Measurements from ENCODE around the gene EFEMP1.
A peak's percentile ranks its signal among the peaks of the same experiment; 100 is the strongest.

Gene EFEMP1

DNA sequence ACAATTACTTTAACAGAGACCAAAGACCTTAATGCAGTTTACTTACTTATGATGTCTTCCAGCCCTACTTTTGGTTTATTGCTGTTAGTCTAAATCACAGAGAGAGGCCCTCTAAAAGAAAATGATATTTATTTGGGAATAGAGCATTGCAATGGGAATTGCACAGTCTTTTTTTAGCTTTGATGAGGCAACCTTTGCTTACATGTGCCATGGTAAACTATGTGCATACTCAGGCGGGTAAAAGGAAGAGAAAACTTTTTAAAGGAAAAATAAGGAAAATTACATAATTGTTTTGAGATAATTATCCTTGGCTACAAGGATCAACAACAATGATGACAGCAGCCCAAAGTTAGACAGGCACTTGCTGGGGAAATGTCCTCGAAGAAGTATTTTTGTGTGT lies 78.6 kb downstream of the EFEMP1 start:
- TF ChIP-seq, protein P1, sequence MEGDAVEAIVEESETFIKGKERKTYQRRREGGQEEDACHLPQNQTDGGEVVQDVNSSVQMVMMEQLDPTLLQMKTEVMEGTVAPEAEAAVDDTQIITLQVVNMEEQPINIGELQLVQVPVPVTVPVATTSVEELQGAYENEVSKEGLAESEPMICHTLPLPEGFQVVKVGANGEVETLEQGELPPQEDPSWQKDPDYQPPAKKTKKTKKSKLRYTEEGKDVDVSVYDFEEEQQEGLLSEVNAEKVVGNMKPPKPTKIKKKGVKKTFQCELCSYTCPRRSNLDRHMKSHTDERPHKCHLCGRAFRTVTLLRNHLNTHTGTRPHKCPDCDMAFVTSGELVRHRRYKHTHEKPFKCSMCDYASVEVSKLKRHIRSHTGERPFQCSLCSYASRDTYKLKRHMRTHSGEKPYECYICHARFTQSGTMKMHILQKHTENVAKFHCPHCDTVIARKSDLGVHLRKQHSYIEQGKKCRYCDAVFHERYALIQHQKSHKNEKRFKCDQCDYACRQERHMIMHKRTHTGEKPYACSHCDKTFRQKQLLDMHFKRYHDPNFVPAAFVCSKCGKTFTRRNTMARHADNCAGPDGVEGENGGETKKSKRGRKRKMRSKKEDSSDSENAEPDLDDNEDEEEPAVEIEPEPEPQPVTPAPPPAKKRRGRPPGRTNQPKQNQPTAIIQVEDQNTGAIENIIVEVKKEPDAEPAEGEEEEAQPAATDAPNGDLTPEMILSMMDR (IDR thresholded peaks at IDR 0.05; ENCODE audit: low read depth, low read length) = no peak
- no peak overlapping the region for H3K4me3 ChIP-seq (ENCODE audit: low read depth, low read length)
- in situ Hi-C loops (cut with HindIII; ENCODE audit: low sequenced_read_pairs) = no loop called here
- DNase-seq (ENCODE audit: low read depth, low spot score) = no peak

GRCh38 chr2:55843994-55844345 lies 79.6 kb downstream of the EFEMP1 start:
- no peak for DNase-seq (ENCODE audit: low read depth, low spot score)
- TF ChIP-seq, protein P1 (IDR thresholded peaks at IDR 0.05; ENCODE audit: low read depth, low read length) = no peak
- in situ Hi-C loops (cut with HindIII; ENCODE audit: low sequenced_read_pairs) = no loop called here
- no peak overlapping the region for H3K4me3 ChIP-seq (ENCODE audit: low read depth, low read length)

GRCh38 chr2:55843096-55843993 lies 80.2 kb downstream of the EFEMP1 start:
- in situ Hi-C loops (cut with HindIII; ENCODE audit: low sequenced_read_pairs) = no loop called here
- TF ChIP-seq, protein P1 (IDR thresholded peaks at IDR 0.05; ENCODE audit: low read depth, low read length) = no peak
- peak; percentile 91 for DNase-seq (ENCODE audit: low read depth, low spot score)
- H3K4me3 ChIP-seq (ENCODE audit: low read depth, low read length) = no peak overlapping the region

GRCh38 chr2:55842046-55842445 lies 81.5 kb downstream of the EFEMP1 start:
- no peak for DNase-seq (ENCODE audit: low read depth, low spot score)
- no peak overlapping the region for H3K4me3 ChIP-seq (ENCODE audit: low read depth, low read length)
- in situ Hi-C loops (cut with HindIII; ENCODE audit: low sequenced_read_pairs) = no loop called here
- TF ChIP-seq, protein P1 (IDR thresholded peaks at IDR 0.05; ENCODE audit: low read depth, low read length) = no peak

DNA sequence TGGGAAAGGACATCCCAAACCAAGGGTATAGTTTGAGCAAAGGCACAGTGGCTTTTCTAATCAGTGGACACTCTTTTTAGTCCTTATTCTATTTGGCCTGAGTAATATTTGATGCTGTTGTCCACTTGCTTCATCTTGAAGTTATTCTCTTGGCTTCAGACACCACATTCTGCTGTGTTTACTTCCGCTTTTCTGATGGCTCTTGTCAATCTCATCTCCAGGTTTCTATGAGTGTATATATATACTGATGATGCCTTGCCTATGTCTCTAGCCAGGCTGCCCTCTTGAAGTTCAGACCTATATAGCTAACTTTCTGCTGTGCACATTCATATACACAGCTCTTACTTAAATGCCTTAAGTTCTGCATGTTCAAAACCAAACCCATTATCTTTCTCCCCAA lies 83.1 kb downstream of the EFEMP1 start:
- in situ Hi-C loops (cut with HindIII; ENCODE audit: low sequenced_read_pairs) = no loop called here
- no peak overlapping the region for H3K4me3 ChIP-seq (ENCODE audit: low read depth, low read length)
- no peak for DNase-seq (ENCODE audit: low read depth, low spot score)
- TF ChIP-seq, protein P1 (IDR thresholded peaks at IDR 0.05; ENCODE audit: low read depth, low read length) = no peak

DNA sequence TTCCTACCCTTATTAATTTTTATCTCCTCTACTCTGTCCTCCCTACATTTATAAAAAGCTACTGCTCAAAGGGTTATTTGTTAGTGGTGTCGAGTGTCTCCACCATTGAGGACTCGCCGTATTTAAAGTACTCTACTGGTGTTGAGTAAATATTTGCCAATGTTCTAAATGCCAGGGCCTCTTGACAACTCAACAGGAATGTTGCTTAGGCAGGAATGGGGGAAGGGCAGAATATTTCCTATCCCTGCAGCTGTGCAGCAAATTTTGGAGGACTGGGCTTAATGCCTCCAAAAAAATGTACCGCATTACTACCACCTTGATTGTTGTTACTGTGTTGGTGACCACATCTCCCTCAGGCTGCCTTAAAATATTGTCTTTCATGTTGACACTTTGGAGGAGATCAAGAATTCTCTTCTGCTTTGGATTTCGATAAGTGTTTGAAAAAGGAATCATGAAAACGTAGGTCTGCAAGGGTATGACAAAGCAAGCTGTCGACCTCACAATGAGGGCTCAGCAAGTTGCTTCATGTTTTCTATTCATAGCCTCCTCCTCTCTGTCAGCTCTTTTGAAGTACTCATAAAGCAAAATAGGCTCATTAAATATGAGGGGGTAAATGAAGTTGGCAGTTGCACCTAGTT lies 84.3 kb downstream of the EFEMP1 start:
- in situ Hi-C loops (cut with HindIII; ENCODE audit: low sequenced_read_pairs) = no loop called here
- peak; percentile 42 for DNase-seq (ENCODE audit: low read depth, low spot score)
- H3K4me3 ChIP-seq (ENCODE audit: low read depth, low read length) = no peak overlapping the region
- TF ChIP-seq, protein P1 (IDR thresholded peaks at IDR 0.05; ENCODE audit: low read depth, low read length) = no peak

All from astrocyte of the spinal cord (primary cell).